NCI-H2227 treated with DMSO at 0.1 percent for 48 hours (cell line): ENCODE results near the gene NSG1.
"Not testable (repeated sequence)": the region's sequence is repeated elsewhere in the genome, so short reads cannot be mapped to it uniquely, and the experiment has no call there.

Experiments used
- DNase-seq: peaks from one replicate; lab custom pipeline; 2025; lab: John Stamatoyannopoulos, UW

The NSG1 gene

GRCh38 chr4:4415806-4416805 lies 29.2 kb downstream of the NSG1 start:
- DNase-seq = no peak

DNA sequence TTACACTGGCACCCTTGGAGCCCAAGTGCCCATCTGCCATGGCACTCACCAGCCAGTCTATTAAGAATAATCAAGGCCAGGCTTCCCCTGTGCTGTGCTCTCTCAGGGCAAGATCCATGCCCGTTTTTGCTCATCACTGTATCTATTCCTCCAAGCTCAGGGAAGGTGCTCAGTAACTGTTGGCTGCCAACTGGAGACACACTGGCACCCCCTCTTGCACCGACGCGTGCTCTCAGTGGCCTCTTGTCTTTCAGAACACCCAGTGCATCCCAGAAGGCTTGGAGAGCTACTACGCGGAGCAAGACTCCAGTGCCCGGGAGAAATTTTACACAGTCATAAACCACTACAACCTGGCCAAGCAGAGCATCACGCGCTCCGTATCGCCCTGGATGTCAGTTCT lies 30.1 kb downstream of the NSG1 start:
- DNase-seq = no peak

DNA sequence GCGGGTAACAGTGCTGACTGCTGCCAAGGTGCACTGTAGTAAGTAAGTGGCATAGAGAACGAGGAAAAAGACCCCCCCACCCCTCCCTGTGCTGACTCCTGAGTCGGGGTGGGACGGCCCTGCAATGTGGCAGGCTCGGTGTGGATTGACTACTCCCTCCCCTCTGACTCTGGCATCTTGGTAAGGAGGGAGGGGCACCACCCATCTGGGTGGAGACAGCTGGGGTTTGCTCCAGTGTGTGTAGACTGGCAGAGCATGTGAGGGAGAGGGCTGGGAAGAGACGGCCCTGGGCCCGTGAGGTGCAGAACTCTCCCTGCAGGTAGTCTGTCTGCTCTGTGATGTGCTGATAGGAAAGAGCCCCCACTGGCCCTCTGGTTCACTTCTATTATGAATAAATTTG lies 31.0 kb downstream of the NSG1 start:
- DNase-seq = no peak

GRCh38 chr4:4418676-4419390 lies 31.9 kb downstream of the NSG1 start:
- DNase-seq = no peak

DNA sequence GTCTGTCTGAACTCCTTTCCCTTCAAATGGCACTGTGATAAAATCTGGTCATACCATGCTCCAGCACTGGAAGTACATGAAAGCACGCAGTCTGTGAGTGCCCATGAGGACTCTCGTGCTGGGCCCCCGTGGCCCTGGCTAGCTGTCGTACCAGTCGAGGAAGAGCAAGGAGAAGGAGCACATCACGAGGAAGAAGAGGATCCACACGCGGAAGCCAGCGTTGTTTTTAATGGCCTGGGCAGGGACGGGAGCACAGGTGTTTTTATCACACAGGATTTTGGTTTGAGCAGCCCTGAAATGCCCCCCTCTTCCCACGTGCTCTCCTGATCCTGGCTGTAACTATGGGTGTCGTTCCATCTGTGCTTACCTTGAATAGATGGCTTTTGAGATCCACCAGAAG lies 33.0 kb downstream of the NSG1 start:
- no peak for DNase-seq

DNA sequence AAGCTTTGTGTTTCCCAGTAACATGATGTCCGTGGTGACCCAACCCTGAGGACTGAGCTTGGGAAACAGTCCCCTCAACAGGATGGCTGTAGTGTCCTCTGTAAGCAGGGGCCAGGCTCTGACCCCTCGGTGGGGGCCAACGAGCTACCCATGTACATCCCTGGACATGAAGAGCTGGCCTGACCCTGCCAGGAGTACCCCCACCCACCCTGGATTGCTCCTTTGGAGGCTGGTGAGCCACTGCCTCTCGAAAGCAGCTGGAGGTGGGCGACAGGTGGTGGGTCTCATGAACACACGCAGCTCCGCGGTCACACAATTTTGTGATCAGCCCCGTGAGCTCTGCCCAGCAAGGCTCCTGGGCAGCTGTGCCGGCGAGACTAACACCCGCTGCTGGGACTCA lies 33.5 kb downstream of the NSG1 start:
- no peak for DNase-seq

- no peak for DNase-seq
Observed at GRCh38 chr4:4421356-4421755, 34.5 kb downstream of the NSG1 start.

DNA sequence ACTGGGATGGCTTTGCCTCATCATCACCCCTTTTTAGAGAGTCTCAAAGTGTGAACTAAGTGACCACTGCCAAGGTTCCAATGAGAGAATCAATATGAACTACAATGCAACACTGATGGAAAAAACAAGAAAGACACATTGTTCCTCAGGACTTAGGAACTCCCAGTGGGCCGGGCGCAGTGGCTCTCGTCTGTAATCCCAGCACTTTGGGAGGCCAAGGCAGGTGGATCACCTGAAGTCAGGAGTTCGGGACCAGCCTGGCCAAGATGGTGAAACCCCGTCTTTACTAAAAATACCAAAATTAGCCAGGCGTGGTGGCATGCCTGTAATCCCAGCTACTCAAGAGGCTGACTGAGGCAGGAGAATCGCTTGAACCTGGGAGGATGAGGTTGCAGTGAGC lies 35.2 kb downstream of the NSG1 start:
- DNase-seq = not testable (repeated sequence)

GRCh38 chr4:4422856-4423499 lies 36.1 kb downstream of the NSG1 start:
- DNase-seq = no peak

DNA sequence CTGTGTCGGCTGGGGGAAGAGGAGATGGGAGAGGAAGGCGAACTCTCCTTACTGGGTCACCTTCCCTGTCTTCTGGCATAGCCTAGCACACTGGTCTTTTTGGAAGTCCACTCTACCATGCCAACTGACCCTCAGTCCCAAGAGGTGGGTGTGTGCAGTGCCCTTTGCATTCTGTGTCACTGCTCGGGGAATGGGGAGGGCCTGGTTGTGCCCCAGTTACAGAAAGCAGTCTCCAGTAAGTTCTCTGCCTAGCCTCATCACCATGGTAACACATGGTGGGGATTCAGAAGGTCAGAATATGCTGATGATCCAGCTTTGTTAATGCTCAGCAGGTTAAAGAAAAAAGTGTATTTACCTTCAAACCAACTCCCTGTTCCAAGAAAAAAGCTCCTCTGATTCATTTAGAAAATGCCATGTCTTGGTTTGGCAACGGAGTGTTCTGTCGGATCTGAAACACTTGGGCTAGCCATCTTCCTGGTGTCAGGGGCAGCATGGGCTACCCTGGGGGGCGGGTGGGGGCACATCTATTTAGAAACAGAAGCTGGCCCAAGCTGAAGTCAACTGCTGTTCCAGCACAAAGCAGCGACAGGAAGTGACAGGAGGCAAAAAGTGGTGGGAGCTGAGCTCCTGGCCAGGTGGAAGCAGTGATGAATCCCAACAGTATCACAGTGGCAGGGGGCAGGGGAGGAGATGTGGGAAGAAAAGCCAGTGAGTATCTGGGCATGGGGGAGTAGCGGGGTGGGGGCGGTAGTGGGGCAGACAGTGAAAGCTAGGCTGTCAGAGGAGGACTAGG lies 37.0 kb downstream of the NSG1 start:
- no peak for DNase-seq

GRCh38 chr4:4424499-4425115 lies 37.7 kb downstream of the NSG1 start:
- DNase-seq = no peak

DNA sequence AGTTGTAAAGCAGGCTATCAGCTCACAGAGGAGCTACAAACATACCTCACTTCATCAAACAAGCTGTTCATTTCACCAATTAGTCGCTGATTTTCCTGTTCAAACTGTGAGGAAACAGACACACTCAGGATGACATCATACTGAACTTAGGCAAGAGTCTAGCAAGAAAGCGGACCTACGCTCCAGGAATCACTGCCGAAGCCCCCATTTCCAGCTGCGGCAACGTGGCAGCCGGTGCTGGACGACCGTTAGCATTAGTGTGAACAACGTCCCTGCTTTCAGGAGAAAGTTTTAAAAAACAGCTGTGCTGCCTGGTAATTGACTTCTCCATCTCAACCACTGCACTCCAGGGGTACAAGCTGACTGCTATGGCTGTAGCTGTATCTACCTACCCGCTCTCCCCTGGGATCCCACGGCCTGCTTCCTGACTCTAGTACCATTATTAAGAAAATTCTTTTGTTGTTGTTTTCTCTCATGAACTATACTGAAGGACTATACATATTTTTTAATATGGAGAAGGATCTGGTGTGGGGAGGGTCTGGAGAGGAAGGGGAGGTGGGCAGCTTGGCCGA lies 38.3 kb downstream of the NSG1 start:
- no peak for DNase-seq

- no peak for DNase-seq
Observed at GRCh38 chr4:4425696-4426095, 38.8 kb downstream of the NSG1 start.

- DNase-seq = no peak
Observed at GRCh38 chr4:4426511-4427120, 39.7 kb downstream of the NSG1 start.

- DNase-seq = no peak
Observed at GRCh38 chr4:4427121-4427870, 40.4 kb downstream of the NSG1 start.

DNA sequence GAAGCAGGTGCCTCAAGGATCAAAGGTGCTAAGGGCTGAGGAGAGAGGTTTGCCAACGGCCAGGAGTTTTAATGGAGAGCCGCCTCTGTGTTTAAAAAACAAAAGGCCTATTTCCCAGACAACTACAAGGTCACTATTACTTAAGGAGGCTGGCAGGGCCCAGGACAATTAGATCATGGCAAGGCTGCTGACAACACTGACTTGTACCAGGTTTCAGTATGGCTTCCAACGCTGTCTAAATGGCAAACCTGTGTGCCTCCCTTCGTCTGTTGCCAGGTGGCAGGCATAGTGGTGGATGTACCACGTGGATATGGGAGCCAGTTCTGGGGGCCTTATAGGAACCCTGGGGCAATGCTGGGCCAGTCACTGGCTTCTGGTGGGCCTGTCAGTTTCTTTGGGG lies 41.0 kb downstream of the NSG1 start:
- no peak for DNase-seq

DNA sequence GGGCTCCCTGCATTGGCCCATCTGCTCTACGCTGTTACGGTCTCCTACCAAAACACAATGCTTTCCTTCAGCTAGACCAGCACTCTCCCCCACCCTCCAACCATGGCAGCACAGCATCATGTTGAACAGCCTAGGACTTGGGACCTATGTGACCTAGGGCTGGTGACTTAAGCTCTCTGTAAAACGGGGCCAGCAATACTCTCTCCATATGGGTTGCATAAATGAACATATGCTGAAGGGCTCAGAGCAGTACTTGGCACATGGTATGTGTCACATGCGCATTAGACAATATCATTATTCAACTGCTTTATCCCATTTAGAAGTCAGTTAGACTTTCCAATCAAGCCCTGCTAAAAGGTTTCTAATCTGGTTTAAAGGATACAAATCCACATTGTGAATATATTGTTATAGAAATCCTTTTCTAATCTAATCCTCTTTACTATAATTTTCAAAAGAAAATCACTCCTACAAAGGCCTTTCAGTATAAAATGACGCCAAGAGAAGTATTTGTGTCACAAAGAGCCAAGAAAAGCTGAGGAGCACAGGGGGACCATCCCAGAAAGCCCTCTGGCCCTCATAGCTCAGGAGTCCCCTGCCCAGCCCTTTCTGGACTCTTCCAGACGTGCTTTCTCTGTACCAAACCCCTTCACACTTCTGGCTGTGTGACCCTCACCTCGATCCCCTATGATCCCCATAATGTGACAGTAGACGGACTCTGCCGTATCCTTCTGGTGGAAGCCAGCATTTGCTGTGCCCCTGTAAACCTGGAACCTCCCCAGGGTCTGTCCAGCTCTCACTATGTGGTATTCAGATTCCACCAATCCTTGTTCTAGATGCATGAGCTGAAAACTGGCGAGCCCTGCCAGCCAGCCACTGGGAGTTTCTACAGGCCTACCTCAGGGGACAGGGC lies 42.3 kb downstream of the NSG1 start:
- no peak for DNase-seq

- DNase-seq = no peak
Observed at GRCh38 chr4:4430492-4431195, 43.7 kb downstream of the NSG1 start.
